H1 (cell line): ENCODE results near the gene HIPK2.

Experiments
- CBX8 ChIP-seq: fragments of 300-800, 300-1000 bp; sonication (generic); IDR thresholded peaks from 2 replicates; pipeline ENCODE4 v1.7.1; 2016; ENCODE audit warnings: low read depth, low read length, borderline replicate concordance
- CTCF ChIP-seq, 3 experiments: IDR thresholded peaks; 1 replicate in 2 of 3; 2 replicates in 1 of 3; pipeline versions ENCODE4 v1.5.1 to v1.6.1; 2011; ENCODE audit warnings: low read length in 3 of 3, mild to moderate bottlenecking in 3 of 3, inconsistent platforms in 2 of 3, low read depth in 1 of 3, moderate library complexity in 1 of 3; ENCODE audit not compliant: insufficient read depth in 1 of 3; ENCODE audit errors: control extremely low read depth in 1 of 3
- EP300 ChIP-seq, 2 experiments: IDR thresholded peaks; 1 replicate in 1 of 2; 2 replicates in 1 of 2; pipeline ENCODE4 v1.6.1; 2011 to 2012; ENCODE audit warnings: low read depth in 2 of 2, low read length in 2 of 2, mild to moderate bottlenecking in 2 of 2, borderline replicate concordance in 1 of 2, inconsistent platforms in 1 of 2, moderate library complexity in 1 of 2
- EZH2 ChIP-seq: fragments of 200-600 bp; sonication (generic); IDR thresholded peaks from 2 replicates; pipeline ENCODE4 v1.7.1; 2012; ENCODE audit warnings: low read depth, mild to moderate bottlenecking, moderate library complexity, low read length, inconsistent platforms; ENCODE audit not compliant: severe bottlenecking
- GABPA ChIP-seq: IDR thresholded peaks from 2 replicates; pipeline ENCODE4 v1.6.1; 2011; ENCODE audit warnings: mild to moderate bottlenecking, low read length, moderate library complexity, borderline replicate concordance; ENCODE audit not compliant: insufficient read depth
- NRF1 ChIP-seq: IDR thresholded peaks from 2 replicates; pipeline ENCODE4 v1.6.1; 2011; ENCODE audit warnings: mild to moderate bottlenecking, low read depth, low read length, improper control_type of control experiment
- POLR2A ChIP-seq, 2 experiments: IDR thresholded peaks; 1 replicate in 1 of 2; 2 replicates in 1 of 2; pipeline ENCODE4 v1.6.1; 2011; ENCODE audit warnings: low read depth in 2 of 2, low read length in 2 of 2, mild to moderate bottlenecking in 2 of 2; ENCODE audit errors: control extremely low read depth in 1 of 2
- POLR2AphosphoS5 ChIP-seq: IDR thresholded peaks from 2 replicates; pipeline ENCODE4 v1.6.1; 2011; ENCODE audit warnings: low read depth, low read length
- SIN3A ChIP-seq, 2 experiments: IDR thresholded peaks in 1 of 2; conservative IDR thresholded peaks in 1 of 2; 2 replicates each; pipeline ENCODE4 v1.6.1; 2011 to 2012; ENCODE audit warnings: low read length in 2 of 2, improper control_type of control experiment in 1 of 2, low read depth in 1 of 2, mild to moderate bottlenecking in 1 of 2
- TAF1 ChIP-seq: IDR thresholded peaks from 2 replicates; pipeline ENCODE4 v1.6.1; 2011; ENCODE audit warnings: mild to moderate bottlenecking, low read depth, low read length
- TCF12 ChIP-seq: IDR thresholded peaks from 2 replicates; pipeline ENCODE4 v1.6.1; 2011; ENCODE audit warnings: low read depth, mild to moderate bottlenecking, low read length

- no peak for TF ChIP-seq EP300 (IDR thresholded peaks at IDR 0.05; ENCODE audit: borderline replicate concordance in 1 of 2, low read depth in 2 of 2, low read length in 2 of 2)
- no peak for TF ChIP-seq CTCF (IDR thresholded peaks at IDR 0.05; ENCODE audit: control extremely low read depth in 1 of 3, insufficient read depth in 1 of 3, low read depth in 1 of 3, low read length in 3 of 3)
- TF ChIP-seq NRF1 = no peak
- TF ChIP-seq POLR2A (IDR thresholded peaks at IDR 0.05; ENCODE audit: control extremely low read depth in 1 of 2, low read depth in 2 of 2, low read length in 2 of 2) = no peak
- TF ChIP-seq TAF1 = no peak
- TF ChIP-seq SIN3A (conservative IDR thresholded peaks at IDR 0.05 in 1 of 2, IDR thresholded peaks at IDR 0.05 in 1 of 2; ENCODE audit: low read depth in 1 of 2, low read length in 2 of 2) = no peak
- no peak for TF ChIP-seq EZH2
- no peak for TF ChIP-seq TCF12
- no peak for TF ChIP-seq CBX8
- TF ChIP-seq GABPA = no peak
- TF ChIP-seq POLR2AphosphoS5 = no peak
These were observed 180.8 kb downstream of the HIPK2 start for GRCh38 chr7:139597028-139597427.
